HL-60 (cell line): Measurements from ENCODE around the gene KIAA1671.

Source experiments
- DNase-seq, 2 experiments: peaks; one replicate each; pipeline ENCODE4 v3.0.0-alpha.2; 2010 to 2020; ENCODE audit warnings: low read depth in 1 of 2, low spot score in 1 of 2
- H3K27ac ChIP-seq: fragments of 250-450 bp; sonication (Bioruptor Pico); replicated peaks from 2 replicates; pipeline ENCODE4 v1.5.1; 2020; ENCODE audit warnings: mild to moderate bottlenecking, moderate library complexity
- H3K27me3 ChIP-seq: fragments of 250-450 bp; sonication (Bioruptor Pico); 2 replicates; pipeline ENCODE4 v1.5.1; 2021; ENCODE audit warnings: mild to moderate bottlenecking, moderate library complexity; ENCODE audit not compliant: insufficient read depth, poor library complexity, severe bottlenecking
- H3K4me3 ChIP-seq: replicated peaks from 2 replicates; pipeline ENCODE4 v1.5.1; 2011; ENCODE audit warnings: mild to moderate bottlenecking, control low read depth, low read length; ENCODE audit not compliant: insufficient read depth
- CTCF ChIP-seq: IDR thresholded peaks from one replicate; pipeline ENCODE4 v1.5.1; 2011; ENCODE audit warnings: low read length, control low read depth, inconsistent platforms; ENCODE audit not compliant: insufficient read depth
- GABPA ChIP-seq: IDR thresholded peaks from 2 replicates; pipeline ENCODE4 v1.6.1; 2012; ENCODE audit warnings: low read depth
- POLR2AphosphoS5 ChIP-seq: IDR thresholded peaks from 2 replicates; pipeline ENCODE4 v1.6.1; 2012; ENCODE audit warnings: low read depth
- REST ChIP-seq: IDR thresholded peaks from 2 replicates; pipeline ENCODE4 v1.6.1; 2012; ENCODE audit warnings: low read depth; ENCODE audit not compliant: insufficient replicate concordance
- SPI1 ChIP-seq: IDR thresholded peaks from 2 replicates; pipeline ENCODE4 v1.6.1; 2012; ENCODE audit warnings: low read depth, mild to moderate bottlenecking, borderline replicate concordance

KIAA1671 gene

DNA sequence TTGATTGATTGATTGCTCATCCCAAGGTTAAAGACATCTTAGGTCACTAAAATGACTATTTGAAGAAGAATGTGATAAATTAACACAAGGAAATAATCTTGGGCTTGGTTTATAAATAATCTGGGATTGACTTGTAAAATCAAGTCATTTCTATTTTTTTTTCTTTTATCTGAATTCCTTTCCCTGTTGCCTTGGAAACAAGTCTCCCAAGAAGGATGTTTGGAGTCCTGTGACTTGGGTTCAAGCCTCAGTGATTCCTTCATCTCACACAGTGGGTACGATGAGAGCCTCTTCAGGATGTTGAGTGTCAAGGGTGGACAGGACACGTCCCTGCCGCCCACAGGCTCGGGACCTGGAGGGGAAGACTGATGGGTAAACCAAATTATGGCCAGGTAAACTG lies 149.0 kb downstream of the KIAA1671 start:
- no peak for DNase-seq
- no peaks in the 10 kb centered on the region for H3K27me3 ChIP-seq
- no peak overlapping the region for H3K4me3 ChIP-seq
- TF ChIP-seq CTCF: no peak
- TF ChIP-seq SPI1: no peak
- no peak for TF ChIP-seq POLR2AphosphoS5
- no peak for TF ChIP-seq GABPA
- TF ChIP-seq REST: no peak
- no peak overlapping the region for H3K27ac ChIP-seq

DNA sequence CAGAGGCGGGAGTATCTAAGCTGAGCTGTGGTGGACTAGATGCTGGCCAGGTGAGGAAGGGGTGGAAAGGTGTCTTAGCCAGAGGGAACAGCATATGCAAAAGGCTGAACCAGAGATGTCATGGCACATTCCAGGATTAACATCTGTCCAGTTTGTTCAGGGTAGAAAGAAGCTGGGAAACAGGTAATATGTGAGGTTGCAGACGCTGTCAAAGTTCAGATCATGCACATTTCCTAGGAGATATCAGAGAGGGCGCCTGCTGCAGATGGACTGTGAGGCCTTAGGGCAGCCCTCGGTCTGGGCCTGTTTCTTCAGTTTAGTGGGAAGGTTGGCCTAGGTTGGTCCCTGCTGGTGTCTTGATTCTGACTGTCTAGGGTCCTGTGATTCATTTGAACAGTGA lies 149.5 kb downstream of the KIAA1671 start:
- H3K27ac ChIP-seq: no peak overlapping the region
- no peaks in the 10 kb centered on the region for H3K27me3 ChIP-seq
- TF ChIP-seq SPI1: no peak
- TF ChIP-seq GABPA: no peak
- no peak for TF ChIP-seq POLR2AphosphoS5
- TF ChIP-seq CTCF: no peak
- no peak for TF ChIP-seq REST
- no peak overlapping the region for H3K4me3 ChIP-seq
- no peak for DNase-seq

GRCh38 chr22:25102722-25103121 lies 150.2 kb downstream of the KIAA1671 start:
- no peak overlapping the region for H3K27ac ChIP-seq
- TF ChIP-seq REST (no peak), GABPA (no peak), POLR2AphosphoS5 (no peak), SPI1 (no peak), CTCF (no peak)
- H3K27me3 ChIP-seq: no peaks in the 10 kb centered on the region
- no peak overlapping the region for H3K4me3 ChIP-seq
- no peak for DNase-seq
